ENCODE data around the gene STAT1. TPM values are rescaled to one million over a fixed set of nuclear protein-coding genes. Genes with fewer than 3 reads are reported as not detected.

Gene STAT1
- total and polyA plus RNA-seq, 10 of the 15 experiments (the other 5 are each of a cell fraction or from before 2014, with no cell fraction given) = 81.8 to 398 (median 307) TPM

GRCh38 chr2:191049728-191050639, 36.0 kb upstream of the STAT1 start:
- Histone ChIP-seq H3K4me1 (ENCODE audit: control insufficient read depth, insufficient read depth, low read length) (peaks cover 6% of the 10 kb centered on the region), H3K9ac (ENCODE audit: control insufficient read depth, insufficient read depth, low read length) (no peak overlapping the region), H3K27me3 (replicated peaks in 1 of 2; ENCODE audit: control insufficient read depth in 2 of 2, insufficient read depth in 2 of 2, low read length in 1 of 2) (no peaks in the 10 kb centered on the region; a peak in 1 of 4 replicates), H3K79me2 (ENCODE audit: control insufficient read depth, insufficient read depth, low read length) (no peaks in the 10 kb centered on the region), H3K36me3 (ENCODE audit: control insufficient read depth in 2 of 2, insufficient read depth in 2 of 2, low read length in 1 of 2) (no peaks in the 10 kb centered on the region), H4K20me1 (ENCODE audit: control insufficient read depth, insufficient read depth) (no peaks in the 10 kb centered on the region), H3K27ac (ENCODE audit: control insufficient read depth, insufficient read depth) (no peak overlapping the region), H3K4me2 (ENCODE audit: control insufficient read depth, insufficient read depth) (no peak overlapping the region), H3K9me3 (replicated peaks; ENCODE audit: control insufficient read depth, insufficient read depth, low read length) (no peaks in the 10 kb centered on the region), H2AFZ (ENCODE audit: control insufficient read depth, low read depth, low read length) (no peak overlapping the region), H3K4me3 (no peak overlapping the region)
- peak; percentile 16 for DNase-seq (ENCODE audit: low read depth, low spot score)
- SMC1A ChIA-PET (ENCODE audit: uncharacterized antibody, unreplicated experiment) = interaction anchor here (0.6 to 8.2 kb wide), 29 partner anchors 9 to 961 kb away, joined by 3 to 393 read pairs (median 4); partner anchors contain the start of gene STAT4
- POLR2A ChIA-PET = interaction anchor here (0.6 to 1.4 kb wide), 8 partner anchors 27 to 138 kb away, joined by 3 to 6 read pairs (median 4); no protein-coding TSS in a partner anchor
- intact Hi-C loops (cut with micrococcal nuclease; ENCODE audit: unreplicated experiment) = loop anchor here (10.0 kb wide), 1 partner anchor 255 kb away; no protein-coding TSS in a partner anchor
- RAD21 ChIA-PET (ENCODE audit: unreplicated experiment) = interaction anchor here (1.1 to 8.3 kb wide), 12 partner anchors 12 to 266 kb away, joined by 3 to 324 read pairs (median 4); partner anchors contain the start of gene STAT4
- in situ Hi-C loops (cut with MboI) = loop anchor here (5.0 to 10.0 kb wide), 2 partner anchors 102 to 475 kb away; partner anchors contain the start of gene STAT4
- no TSS peak for BruUV-seq (replicated peaks)
- FAIRE-seq = peak; percentile 27
- CTCF ChIA-PET = interaction anchor here (0.7 to 9.4 kb wide), 25 partner anchors 8 to 705 kb away, joined by 3 to 659 read pairs (median 5); partner anchors contain the start of gene STAT4
- ATAC-seq = peak; percentile 93
- WGBS (ENCODE audit: insufficient coverage, insufficient replicate concordance, low lambda C conversion rate, missing lambda C conversion rate) = 20% methylated on average over 4 of the region's 4 CpGs
- peak; percentile 69 to 76; a peak in 2 of 4 replicates for TF ChIP-seq EP300 (IDR thresholded peaks at IDR 0.05; ENCODE audit: borderline replicate concordance in 1 of 2, control insufficient read depth in 1 of 2, low read depth in 2 of 2, low read length in 2 of 2)
- TF ChIP-seq NFIC (IDR thresholded peaks at IDR 0.05; ENCODE audit: low read depth, low read length) = 0 out of 2 replicates have a peak, but pooled peaks have one; percentile 21
- peak; percentile 41; the same call in 1 of the 2 replicates for TF ChIP-seq BMI1 (IDR thresholded peaks at IDR 0.05; ENCODE audit: borderline replicate concordance)
- peak; percentile 96 for TF ChIP-seq MTA2 (IDR thresholded peaks at IDR 0.05; ENCODE audit: low read depth)
- TF ChIP-seq CBX3 (IDR thresholded peaks at IDR 0.05; ENCODE audit: borderline replicate concordance, low read depth) = no peak
- TF ChIP-seq BCL11A (IDR thresholded peaks at IDR 0.05; ENCODE audit: low read depth, low read length) = peak; percentile 78
- TF ChIP-seq ZNF622 (IDR thresholded peaks at IDR 0.05) = no peak
- TF ChIP-seq PRDM15 (CRISPR knock-in tag; IDR thresholded peaks at IDR 0.05) = no peak
- TF ChIP-seq ZNF217 (IDR thresholded peaks at IDR 0.05) = peak; percentile 91; the same call in 1 of the 2 replicates
- peak; percentile 67 for TF ChIP-seq IKZF1 (conservative IDR thresholded peaks at IDR 0.05)
- TF ChIP-seq POLR2AphosphoS5 (IDR thresholded peaks at IDR 0.05; ENCODE audit: low read length) = no peak
- peak; percentile 73 to 82 for TF ChIP-seq IKZF2 (IDR thresholded peaks at IDR 0.05)
- TF ChIP-seq SMAD5 (IDR thresholded peaks at IDR 0.05; ENCODE audit: low read depth) = no peak
- TF ChIP-seq, protein P1, sequence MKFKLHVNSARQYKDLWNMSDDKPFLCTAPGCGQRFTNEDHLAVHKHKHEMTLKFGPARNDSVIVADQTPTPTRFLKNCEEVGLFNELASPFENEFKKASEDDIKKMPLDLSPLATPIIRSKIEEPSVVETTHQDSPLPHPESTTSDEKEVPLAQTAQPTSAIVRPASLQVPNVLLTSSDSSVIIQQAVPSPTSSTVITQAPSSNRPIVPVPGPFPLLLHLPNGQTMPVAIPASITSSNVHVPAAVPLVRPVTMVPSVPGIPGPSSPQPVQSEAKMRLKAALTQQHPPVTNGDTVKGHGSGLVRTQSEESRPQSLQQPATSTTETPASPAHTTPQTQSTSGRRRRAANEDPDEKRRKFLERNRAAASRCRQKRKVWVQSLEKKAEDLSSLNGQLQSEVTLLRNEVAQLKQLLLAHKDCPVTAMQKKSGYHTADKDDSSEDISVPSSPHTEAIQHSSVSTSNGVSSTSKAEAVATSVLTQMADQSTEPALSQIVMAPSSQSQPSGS (IDR thresholded peaks at IDR 0.05; ENCODE audit: low read length) = peak; percentile 33; the same call in 1 of the 2 replicates
- TF ChIP-seq TAF1 (IDR thresholded peaks at IDR 0.05; ENCODE audit: borderline replicate concordance, low read depth, low read length) = no peak
- peak; percentile 80 for TF ChIP-seq ATF7 (IDR thresholded peaks at IDR 0.05; ENCODE audit: low read depth)

Measured in GM12878 (cell line).